ENCODE measurements around the gene WDR54.

Gene WDR54
- 10.9 to 16.8 (median 15.1) reads per million in 3 donors for total RNA-seq

DNA sequence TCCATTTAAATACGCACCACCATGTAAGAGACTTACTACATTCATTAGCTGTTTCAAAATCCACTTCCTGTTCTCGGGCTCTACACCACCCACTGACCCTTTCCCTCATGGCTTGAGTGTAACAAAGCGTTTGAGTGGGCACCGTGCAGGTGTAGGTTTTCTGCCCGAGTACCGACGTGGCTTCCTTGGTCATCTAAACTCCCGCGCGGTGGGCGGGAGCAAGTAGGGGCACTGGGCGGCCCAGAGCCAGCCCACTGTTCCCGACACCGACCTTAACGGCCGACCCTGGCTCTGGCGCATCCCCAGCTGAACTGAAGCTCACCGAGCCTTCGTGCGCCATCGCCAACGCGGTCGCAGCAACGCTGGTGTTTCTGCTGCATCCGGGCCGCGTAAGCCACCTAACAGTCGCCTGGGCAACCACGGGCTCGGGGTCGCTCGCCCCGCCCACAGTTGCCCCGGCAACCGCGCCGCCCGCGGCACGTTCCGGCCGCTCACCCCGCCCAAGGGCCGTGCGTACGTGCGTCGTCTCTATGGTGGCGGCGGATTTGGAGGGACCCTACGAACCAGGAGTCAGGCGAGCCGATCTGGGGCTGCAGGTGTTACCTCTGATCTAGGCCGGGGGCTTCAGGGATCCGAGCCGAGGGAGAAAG, at the start of gene WDR54, which contains the start of gene C2orf81:
WDR54 (plus strand) TSS at position 510 of the 650 bp plus-strand sequence. CDS start 424 bp downstream, outside the sequence.
C2orf81 (minus strand) TSS at position 399 of the 650 bp plus-strand sequence; CDS start at position 340, 59 bp downstream.
- H3K9me3 ChIP-seq (ENCODE audit: control insufficient read depth, low read length): no peaks in the 10 kb centered on the region
- H3K4me1 ChIP-seq (ENCODE audit: control insufficient read depth, insufficient read depth, low read length, poor library complexity, severe bottlenecking): peaks cover 12% of the 10 kb centered on the region
- peak within 1 kb of the TSS; percentile 91 for H3K27ac ChIP-seq (ENCODE audit: insufficient read depth, low read length, poor library complexity, severe bottlenecking)
- H3K4me3 ChIP-seq (ENCODE audit: insufficient read depth, low read depth, low read length, poor library complexity, severe bottlenecking): peak within 1 kb of the TSS; percentile 75
- H3K27me3 ChIP-seq (replicated peaks; ENCODE audit: control insufficient read depth, insufficient read depth, low read length, poor library complexity, severe bottlenecking): no peaks in the 10 kb centered on the region
- DNase-seq: peak; percentile 84 to 87 (median 85)
- H3K36me3 ChIP-seq (ENCODE audit: control insufficient read depth, insufficient read depth, low read length): peaks cover 10% of the 10 kb centered on the region

DNA sequence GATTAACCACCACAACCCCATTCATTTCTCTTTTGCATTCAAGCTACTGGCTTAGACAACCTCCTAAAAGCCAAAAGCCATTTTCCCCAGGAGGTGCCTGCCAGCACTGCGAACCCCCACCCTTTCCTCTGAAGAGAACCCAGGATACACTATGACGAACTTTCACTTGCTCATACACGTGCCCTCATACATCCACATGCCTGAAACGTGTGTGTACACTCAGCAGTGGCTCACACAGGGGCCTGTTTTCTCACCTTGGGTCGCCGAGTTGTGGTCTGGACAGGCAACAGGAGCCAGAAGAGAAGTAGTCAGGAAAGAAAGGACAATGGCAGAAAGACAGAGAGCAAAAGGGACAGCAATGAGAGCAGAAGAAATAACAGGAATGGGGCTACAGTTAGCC, 48.9 kb upstream of the WDR54 start:
- H3K36me3 ChIP-seq (ENCODE audit: control insufficient read depth, insufficient read depth, low read length): peaks cover 44% of the 10 kb centered on the region
- H3K4me3 ChIP-seq (ENCODE audit: insufficient read depth, low read depth, low read length, poor library complexity, severe bottlenecking): no peak overlapping the region
- H3K27me3 ChIP-seq (replicated peaks; ENCODE audit: control insufficient read depth, insufficient read depth, low read length, poor library complexity, severe bottlenecking): no peaks in the 10 kb centered on the region
- DNase-seq: no peak
- H3K4me1 ChIP-seq (ENCODE audit: control insufficient read depth, insufficient read depth, low read length, poor library complexity, severe bottlenecking): no peaks in the 10 kb centered on the region
- no peak overlapping the region for H3K27ac ChIP-seq (ENCODE audit: insufficient read depth, low read length, poor library complexity, severe bottlenecking)
- H3K9me3 ChIP-seq (ENCODE audit: control insufficient read depth, low read length): no peaks in the 10 kb centered on the region

DNA sequence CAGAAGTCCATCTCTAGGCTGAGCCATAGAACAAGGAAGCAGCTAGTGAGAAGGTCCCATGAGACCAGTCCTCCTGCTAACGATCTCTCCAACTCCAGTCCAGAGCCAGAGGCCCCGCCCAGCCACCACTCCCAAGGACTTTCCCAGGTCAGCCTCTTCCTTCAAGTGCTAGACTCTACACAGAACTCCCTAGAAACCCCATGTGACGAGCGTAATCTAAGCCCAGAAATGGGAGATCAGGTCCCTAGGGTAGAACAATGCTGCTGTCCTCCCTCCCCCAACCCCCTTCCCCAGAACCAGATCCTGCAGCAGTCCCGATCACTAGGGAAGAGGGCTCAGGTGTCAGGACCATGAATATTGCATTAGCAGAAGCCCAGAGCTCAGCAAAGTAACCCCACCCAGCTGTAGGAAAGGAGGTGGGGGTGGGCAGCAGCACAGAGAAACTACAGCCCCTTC, 48.3 kb upstream of the WDR54 start:
- no peak for DNase-seq
- H3K4me3 ChIP-seq (ENCODE audit: insufficient read depth, low read depth, low read length, poor library complexity, severe bottlenecking): no peak overlapping the region
- no peaks in the 10 kb centered on the region for H3K27me3 ChIP-seq (replicated peaks; ENCODE audit: control insufficient read depth, insufficient read depth, low read length, poor library complexity, severe bottlenecking)
- H3K9me3 ChIP-seq (ENCODE audit: control insufficient read depth, low read length): no peaks in the 10 kb centered on the region
- H3K27ac ChIP-seq (ENCODE audit: insufficient read depth, low read length, poor library complexity, severe bottlenecking): no peak overlapping the region
- H3K4me1 ChIP-seq (ENCODE audit: control insufficient read depth, insufficient read depth, low read length, poor library complexity, severe bottlenecking): no peaks in the 10 kb centered on the region
- peaks cover 43% of the 10 kb centered on the region for H3K36me3 ChIP-seq (ENCODE audit: control insufficient read depth, insufficient read depth, low read length)

DNA sequence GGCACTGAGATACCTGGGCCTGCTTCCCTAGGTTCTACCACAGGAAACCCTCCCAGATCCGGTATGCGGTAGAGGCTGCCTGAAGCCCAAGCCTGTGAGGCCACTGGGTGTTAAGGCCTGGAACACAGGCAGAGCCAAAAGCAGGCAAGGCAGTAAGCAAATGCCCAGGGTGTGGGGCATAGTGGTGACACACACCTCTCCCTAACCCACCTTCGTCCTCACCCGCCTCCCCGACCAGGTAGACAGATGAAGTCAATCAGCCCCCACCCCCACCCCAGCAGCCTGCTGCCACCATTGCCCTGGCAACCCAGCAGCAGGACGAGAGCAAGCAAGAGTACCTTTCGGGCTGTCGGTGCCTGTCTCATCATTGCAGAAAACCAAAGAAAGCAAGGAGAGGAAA, 47.5 kb upstream of the WDR54 start:
- no peak overlapping the region for H3K27ac ChIP-seq (ENCODE audit: insufficient read depth, low read length, poor library complexity, severe bottlenecking)
- no peak overlapping the region for H3K4me3 ChIP-seq (ENCODE audit: insufficient read depth, low read depth, low read length, poor library complexity, severe bottlenecking)
- no peak for DNase-seq
- H3K4me1 ChIP-seq (ENCODE audit: control insufficient read depth, insufficient read depth, low read length, poor library complexity, severe bottlenecking): no peaks in the 10 kb centered on the region
- H3K27me3 ChIP-seq (replicated peaks; ENCODE audit: control insufficient read depth, insufficient read depth, low read length, poor library complexity, severe bottlenecking): no peaks in the 10 kb centered on the region
- peaks cover 36% of the 10 kb centered on the region for H3K36me3 ChIP-seq (ENCODE audit: control insufficient read depth, insufficient read depth, low read length)
- no peaks in the 10 kb centered on the region for H3K9me3 ChIP-seq (ENCODE audit: control insufficient read depth, low read length)

DNA sequence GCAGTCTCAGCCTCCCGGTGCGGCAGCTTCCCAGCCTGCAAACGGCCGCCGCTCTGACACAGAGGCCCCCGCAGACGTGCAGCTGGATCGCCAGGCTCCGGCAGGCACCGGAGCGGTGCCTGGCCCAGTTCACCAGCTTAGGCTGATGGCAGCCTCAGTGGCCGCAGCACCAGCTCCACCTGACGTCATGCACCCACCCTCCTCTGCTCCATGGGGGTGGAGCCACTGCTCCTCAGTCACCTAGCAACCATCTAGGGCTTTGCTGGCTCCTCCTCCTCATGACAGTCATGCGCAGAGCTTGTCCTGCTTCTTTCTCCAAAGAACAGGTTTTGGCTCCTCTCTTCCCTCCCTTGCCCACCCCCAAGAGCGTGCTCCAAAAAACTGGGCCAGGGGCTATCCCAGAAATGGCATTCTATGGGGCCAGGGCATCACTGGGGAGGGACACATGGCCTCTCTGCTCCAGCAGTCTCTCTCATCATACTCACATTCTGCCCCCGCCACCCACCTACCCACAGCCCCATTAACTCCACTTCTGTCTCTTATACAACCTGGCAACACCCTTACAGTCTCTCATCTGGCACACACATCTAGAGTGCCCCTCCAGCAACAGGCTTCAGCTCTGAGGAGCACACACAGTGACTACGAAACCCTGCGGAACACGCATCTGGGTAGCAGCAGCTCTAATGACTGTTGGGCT, 46.9 kb upstream of the WDR54 start:
- no peak overlapping the region for H3K27ac ChIP-seq (ENCODE audit: insufficient read depth, low read length, poor library complexity, severe bottlenecking)
- no peaks in the 10 kb centered on the region for H3K27me3 ChIP-seq (replicated peaks; ENCODE audit: control insufficient read depth, insufficient read depth, low read length, poor library complexity, severe bottlenecking)
- DNase-seq: no peak
- peaks cover 31% of the 10 kb centered on the region for H3K36me3 ChIP-seq (ENCODE audit: control insufficient read depth, insufficient read depth, low read length)
- no peaks in the 10 kb centered on the region for H3K9me3 ChIP-seq (ENCODE audit: control insufficient read depth, low read length)
- H3K4me1 ChIP-seq (ENCODE audit: control insufficient read depth, insufficient read depth, low read length, poor library complexity, severe bottlenecking): no peaks in the 10 kb centered on the region
- H3K4me3 ChIP-seq (ENCODE audit: insufficient read depth, low read depth, low read length, poor library complexity, severe bottlenecking): no peak overlapping the region

DNA sequence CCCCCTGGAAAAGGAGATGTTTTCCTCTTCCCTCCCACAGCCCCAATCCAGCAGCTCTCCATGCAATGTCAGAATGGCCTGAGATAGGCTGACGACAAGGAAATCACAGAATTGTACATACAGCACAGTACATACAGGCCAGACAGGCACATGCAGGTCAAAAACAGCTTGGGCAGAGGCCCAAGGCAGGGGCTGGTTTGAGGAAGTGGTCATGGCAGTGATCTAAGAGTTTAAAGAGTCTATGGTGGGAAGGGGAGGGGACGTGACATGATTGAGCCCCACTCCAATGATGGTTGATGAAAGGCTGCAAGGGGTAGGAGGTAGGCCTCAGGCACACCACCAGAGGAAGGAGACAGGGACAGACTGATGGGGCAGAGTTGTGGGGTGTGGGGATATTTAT, 45.7 kb upstream of the WDR54 start:
- no peak overlapping the region for H3K27ac ChIP-seq (ENCODE audit: insufficient read depth, low read length, poor library complexity, severe bottlenecking)
- H3K9me3 ChIP-seq (ENCODE audit: control insufficient read depth, low read length): no peaks in the 10 kb centered on the region
- H3K4me3 ChIP-seq (ENCODE audit: insufficient read depth, low read depth, low read length, poor library complexity, severe bottlenecking): no peak overlapping the region
- H3K4me1 ChIP-seq (ENCODE audit: control insufficient read depth, insufficient read depth, low read length, poor library complexity, severe bottlenecking): peaks cover 11% of the 10 kb centered on the region
- H3K36me3 ChIP-seq (ENCODE audit: control insufficient read depth, insufficient read depth, low read length): peaks cover 19% of the 10 kb centered on the region
- no peaks in the 10 kb centered on the region for H3K27me3 ChIP-seq (replicated peaks; ENCODE audit: control insufficient read depth, insufficient read depth, low read length, poor library complexity, severe bottlenecking)
- DNase-seq: no peak

DNA sequence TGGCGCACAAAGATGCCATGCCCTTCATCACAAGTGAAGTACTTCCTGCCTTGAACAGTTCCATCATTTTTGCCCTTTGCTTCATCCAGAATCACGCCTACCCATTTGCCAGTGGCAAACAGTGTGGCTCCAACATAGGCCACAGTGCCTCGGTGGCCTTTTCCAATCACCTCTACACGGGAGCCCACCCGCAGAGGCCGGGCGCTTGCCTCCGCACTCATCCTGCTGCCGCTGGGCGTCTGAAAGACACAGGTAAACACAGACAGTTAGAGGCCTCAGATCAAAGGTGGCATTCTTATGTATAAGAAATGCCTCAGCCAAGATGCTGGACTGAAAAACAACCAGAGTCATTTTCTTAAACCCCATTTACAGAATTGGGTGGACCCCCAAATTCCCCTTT, 43.5 kb upstream of the WDR54 start:
- Histone ChIP-seq H3K27ac (ENCODE audit: insufficient read depth, low read length, poor library complexity, severe bottlenecking) (no peak overlapping the region), H3K27me3 (replicated peaks; ENCODE audit: control insufficient read depth, insufficient read depth, low read length, poor library complexity, severe bottlenecking) (no peaks in the 10 kb centered on the region), H3K4me1 (ENCODE audit: control insufficient read depth, insufficient read depth, low read length, poor library complexity, severe bottlenecking) (peaks cover 12% of the 10 kb centered on the region), H3K36me3 (ENCODE audit: control insufficient read depth, insufficient read depth, low read length) (peaks cover 12% of the 10 kb centered on the region), H3K4me3 (ENCODE audit: insufficient read depth, low read depth, low read length, poor library complexity, severe bottlenecking) (no peak overlapping the region), H3K9me3 (ENCODE audit: control insufficient read depth, low read length) (no peaks in the 10 kb centered on the region)
- DNase-seq: no peak

DNA sequence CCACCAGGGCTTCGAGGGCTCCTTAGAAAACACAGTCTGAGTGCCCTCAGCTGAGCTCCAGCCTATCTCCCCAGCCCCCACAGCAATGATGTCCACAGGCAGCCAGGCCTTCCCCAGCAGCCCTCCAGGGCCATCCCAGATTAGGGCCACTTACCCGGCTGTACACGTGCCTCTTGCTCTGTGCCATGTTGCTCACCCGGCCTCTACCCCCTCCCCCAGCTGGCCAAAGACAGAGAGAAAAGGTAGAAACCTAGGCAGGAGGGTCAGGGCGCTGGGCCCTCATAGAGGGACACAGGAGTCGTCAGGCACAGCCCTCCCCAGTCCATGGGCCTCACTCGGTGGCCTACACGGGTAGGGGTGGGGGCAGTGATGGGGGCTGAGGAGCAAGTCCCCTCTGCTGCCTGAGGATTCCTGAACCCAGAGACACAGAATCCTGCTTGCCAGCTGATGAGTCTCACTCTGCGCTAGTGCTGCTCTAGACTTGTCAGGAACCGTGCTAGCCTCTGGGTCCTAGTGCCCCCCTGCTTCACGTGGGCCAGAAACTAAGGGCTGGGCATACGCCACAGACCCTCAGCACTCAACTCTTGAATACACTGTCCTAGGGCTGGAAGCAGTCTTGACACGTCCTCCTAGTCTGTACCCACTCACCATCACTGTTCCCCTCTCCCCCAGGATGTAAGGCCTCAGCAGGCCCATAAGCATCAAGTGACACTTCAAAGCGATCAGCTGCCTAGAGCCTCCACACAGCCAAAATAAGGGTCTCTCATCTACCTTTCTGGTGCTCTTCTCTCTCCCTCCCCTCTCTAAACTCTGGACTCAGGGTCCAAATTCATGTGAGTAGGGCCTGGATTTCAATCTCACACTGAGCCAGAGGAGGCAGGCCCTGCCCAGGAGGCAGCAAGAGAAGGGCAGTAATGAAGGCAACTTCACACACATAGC, 41.4 kb upstream of the WDR54 start, which contains the start of gene DCTN1:
DCTN1 (minus strand) TSS at position 461 of the 939 bp plus-strand sequence; CDS start at position 187, 274 bp downstream.
- no peak for DNase-seq
- H3K4me1 ChIP-seq (ENCODE audit: control insufficient read depth, insufficient read depth, low read length, poor library complexity, severe bottlenecking): peaks cover 12% of the 10 kb centered on the region
- peaks cover 12% of the 10 kb centered on the region for H3K36me3 ChIP-seq (ENCODE audit: control insufficient read depth, insufficient read depth, low read length)
- H3K27ac ChIP-seq (ENCODE audit: insufficient read depth, low read length, poor library complexity, severe bottlenecking): no peak within 1 kb of the TSS
- H3K9me3 ChIP-seq (ENCODE audit: control insufficient read depth, low read length): no peaks in the 10 kb centered on the region
- H3K27me3 ChIP-seq (replicated peaks; ENCODE audit: control insufficient read depth, insufficient read depth, low read length, poor library complexity, severe bottlenecking): no peaks in the 10 kb centered on the region
- no peak within 1 kb of the TSS for H3K4me3 ChIP-seq (ENCODE audit: insufficient read depth, low read depth, low read length, poor library complexity, severe bottlenecking)

DNA sequence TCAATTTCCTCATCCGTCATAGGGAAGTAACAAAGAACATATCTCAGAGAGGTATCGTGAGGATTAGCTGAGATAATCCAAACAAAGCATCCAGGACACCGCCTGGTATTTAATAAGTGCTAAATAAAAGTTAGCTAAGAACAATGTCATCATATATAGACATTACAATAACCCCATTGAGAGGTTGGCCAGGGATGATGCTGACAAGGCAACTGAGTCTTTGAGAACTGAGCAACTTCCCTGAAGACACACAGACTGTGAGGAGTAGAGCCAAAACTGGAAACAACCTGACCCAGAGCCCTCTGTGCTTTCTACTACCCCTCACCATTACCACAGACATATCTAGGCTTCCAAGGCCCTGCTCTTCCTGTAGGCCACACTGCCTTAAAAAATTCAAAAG, 39.8 kb upstream of the WDR54 start:
- Histone ChIP-seq H3K9me3 (ENCODE audit: control insufficient read depth, low read length) (no peaks in the 10 kb centered on the region), H3K4me3 (ENCODE audit: insufficient read depth, low read depth, low read length, poor library complexity, severe bottlenecking) (no peak overlapping the region), H3K36me3 (ENCODE audit: control insufficient read depth, insufficient read depth, low read length) (peaks cover 15% of the 10 kb centered on the region), H3K27me3 (replicated peaks; ENCODE audit: control insufficient read depth, insufficient read depth, low read length, poor library complexity, severe bottlenecking) (no peaks in the 10 kb centered on the region), H3K27ac (ENCODE audit: insufficient read depth, low read length, poor library complexity, severe bottlenecking) (no peak overlapping the region), H3K4me1 (ENCODE audit: control insufficient read depth, insufficient read depth, low read length, poor library complexity, severe bottlenecking) (peaks cover 12% of the 10 kb centered on the region)
- DNase-seq: no peak
